Measurements from ENCODE around the gene MMS19.

The MMS19 gene

GRCh38 chr10:97464226-97464625 is 34.0 kb downstream of the MMS19 start:
- DNase-seq (ENCODE audit: low read depth in 1 of 2, low spot score in 1 of 2) = no peak

- no peak for DNase-seq (ENCODE audit: low read depth in 1 of 2, low spot score in 1 of 2)
These were observed 34.7 kb downstream of the MMS19 start for GRCh38 chr10:97463363-97464132.

- no peak for DNase-seq (ENCODE audit: low read depth in 1 of 2, low spot score in 1 of 2)
These were observed 35.9 kb downstream of the MMS19 start for GRCh38 chr10:97462309-97462708.

- DNase-seq (ENCODE audit: low read depth in 1 of 2, low spot score in 1 of 2) = no peak
These were observed 38.3 kb downstream of the MMS19 start for GRCh38 chr10:97459933-97460332.

- DNase-seq (ENCODE audit: low read depth in 1 of 2, low spot score in 1 of 2) = no peak
These were observed 39.1 kb downstream of the MMS19 start for GRCh38 chr10:97459111-97459510.

- no peak for DNase-seq (ENCODE audit: low read depth in 1 of 2, low spot score in 1 of 2)
These were observed 41.5 kb downstream of the MMS19 start for GRCh38 chr10:97456686-97457065.

- no peak for DNase-seq (ENCODE audit: low read depth in 1 of 2, low spot score in 1 of 2)
These were observed 42.1 kb downstream of the MMS19 start for GRCh38 chr10:97456034-97456685.

- no peak for DNase-seq (ENCODE audit: low read depth in 1 of 2, low spot score in 1 of 2)
These were observed 43.7 kb downstream of the MMS19 start for GRCh38 chr10:97454330-97455036.

GRCh38 chr10:97452352-97452751 is 45.9 kb downstream of the MMS19 start:
- DNase-seq (ENCODE audit: low read depth in 1 of 2, low spot score in 1 of 2) = no peak

- no peak for DNase-seq (ENCODE audit: low read depth in 1 of 2, low spot score in 1 of 2)
These were observed 46.6 kb downstream of the MMS19 start for GRCh38 chr10:97451605-97452004.

- DNase-seq (ENCODE audit: low read depth in 1 of 2, low spot score in 1 of 2) = no peak
These were observed 47.4 kb downstream of the MMS19 start for GRCh38 chr10:97450828-97451227.

GRCh38 chr10:97445722-97446639 is 52.2 kb downstream of the MMS19 start, which contains the start of the genes EXOSC1 and ZDHHC16:
Gene EXOSC1, minus strand, starts transcription at chr10:97446006. Its CDS starts 21 bp downstream, at chr10:97445985.
Gene ZDHHC16, plus strand, starts transcription at chr10:97446175. Its CDS starts 5,501 bp downstream, at chr10:97451676.
- DNase-seq (ENCODE audit: low read depth in 1 of 2, low spot score in 1 of 2) = peak; percentile 72 to 85

- DNase-seq (ENCODE audit: low read depth in 1 of 2, low spot score in 1 of 2) = no peak
These were observed 52.9 kb downstream of the MMS19 start for GRCh38 chr10:97445357-97445721.

- DNase-seq (ENCODE audit: low read depth in 1 of 2, low spot score in 1 of 2) = no peak
These were observed 54.0 kb downstream of the MMS19 start for GRCh38 chr10:97444212-97444611.

GRCh38 chr10:97442277-97442676 is 55.9 kb downstream of the MMS19 start:
- DNase-seq (ENCODE audit: low read depth in 1 of 2, low spot score in 1 of 2) = no peak

GRCh38 chr10:97435211-97435610 is 63.0 kb downstream of the MMS19 start:
- no peak for DNase-seq (ENCODE audit: low read depth in 1 of 2, low spot score in 1 of 2)

- DNase-seq (ENCODE audit: low read depth in 1 of 2, low spot score in 1 of 2) = no peak
These were observed 63.7 kb downstream of the MMS19 start for GRCh38 chr10:97434557-97434956.

GRCh38 chr10:97434055-97434454 is 64.2 kb downstream of the MMS19 start:
- no peak for DNase-seq (ENCODE audit: low read depth in 1 of 2, low spot score in 1 of 2)

GRCh38 chr10:97428572-97428981 is 69.6 kb downstream of the MMS19 start:
- DNase-seq (ENCODE audit: low read depth in 1 of 2, low spot score in 1 of 2) = no peak

- no peak for DNase-seq (ENCODE audit: low read depth in 1 of 2, low spot score in 1 of 2)
These were observed 70.5 kb downstream of the MMS19 start for GRCh38 chr10:97427571-97428179.
